GM19023 (cell line): ENCODE results near the gene C1QTNF5.

ENCODE experiments used
- ATAC-seq: cut with Tn5 transposase; IDR thresholded peaks from one replicate; pipeline ENCODE4 v1.9.1; 2021; ENCODE audit warnings: mild to moderate bottlenecking, moderate library complexity; ENCODE audit not compliant: unreplicated experiment

Gene C1QTNF5

GRCh38 chr11:119373059-119373920 lies 32.6 kb upstream of the C1QTNF5 start:
- no peak for ATAC-seq

GRCh38 chr11:119372260-119373058 lies 31.8 kb upstream of the C1QTNF5 start:
- no peak for ATAC-seq

GRCh38 chr11:119371778-119372182 lies 31.1 kb upstream of the C1QTNF5 start:
- ATAC-seq: no peak

GRCh38 chr11:119371067-119371601 lies 30.5 kb upstream of the C1QTNF5 start:
- no peak for ATAC-seq

- no peak for ATAC-seq
Observed at GRCh38 chr11:119370486-119371046, 29.9 kb upstream of the C1QTNF5 start.

GRCh38 chr11:119369132-119369925 lies 28.6 kb upstream of the C1QTNF5 start:
- no peak for ATAC-seq

GRCh38 chr11:119368121-119369034 lies 27.7 kb upstream of the C1QTNF5 start:
- ATAC-seq: no peak

GRCh38 chr11:119367661-119368120 lies 27.0 kb upstream of the C1QTNF5 start:
- no peak for ATAC-seq

- no peak for ATAC-seq
Observed at GRCh38 chr11:119366690-119367620, 26.3 kb upstream of the C1QTNF5 start.

GRCh38 chr11:119365071-119365591 lies 24.4 kb upstream of the C1QTNF5 start:
- no peak for ATAC-seq

- peak; percentile 63 for ATAC-seq
Observed at GRCh38 chr11:119363851-119364590, 23.3 kb upstream of the C1QTNF5 start.

GRCh38 chr11:119363081-119363850 lies 22.6 kb upstream of the C1QTNF5 start:
- no peak for ATAC-seq

- ATAC-seq: no peak
Observed at GRCh38 chr11:119362741-119363080, 22.0 kb upstream of the C1QTNF5 start.

- no peak for ATAC-seq
Observed at GRCh38 chr11:119361941-119362725, 21.4 kb upstream of the C1QTNF5 start.

- no peak for ATAC-seq
Observed at GRCh38 chr11:119361056-119361787, 20.5 kb upstream of the C1QTNF5 start.
